Umbilical cord (tissue), 2 donors: ENCODE data around the gene KIF18A. TPM values are rescaled to one million over a fixed set of nuclear protein-coding genes. Genes with fewer than 3 reads are reported as not detected.
"Not testable (repeated sequence)": the region's sequence is repeated elsewhere in the genome, so short reads cannot be mapped to it uniquely, and the experiment has no call there.

Source experiments
- DNase-seq: peaks from one replicate; pipeline ENCODE4 v3.0.0-alpha.2; 2015; ENCODE audit warnings: low spot score
- total RNA-seq: library from RNA; depleted of rRNA; stranded (reverse); fragments of >200 nt; gene quantifications from one replicate; pipeline ENCODE4 v1.2.3, GENCODE V29; 2014; ENCODE audit warnings: low replicate concordance; ENCODE audit not compliant: insufficient read depth

Gene KIF18A
- total RNA-seq = 17.6 TPM

DNA sequence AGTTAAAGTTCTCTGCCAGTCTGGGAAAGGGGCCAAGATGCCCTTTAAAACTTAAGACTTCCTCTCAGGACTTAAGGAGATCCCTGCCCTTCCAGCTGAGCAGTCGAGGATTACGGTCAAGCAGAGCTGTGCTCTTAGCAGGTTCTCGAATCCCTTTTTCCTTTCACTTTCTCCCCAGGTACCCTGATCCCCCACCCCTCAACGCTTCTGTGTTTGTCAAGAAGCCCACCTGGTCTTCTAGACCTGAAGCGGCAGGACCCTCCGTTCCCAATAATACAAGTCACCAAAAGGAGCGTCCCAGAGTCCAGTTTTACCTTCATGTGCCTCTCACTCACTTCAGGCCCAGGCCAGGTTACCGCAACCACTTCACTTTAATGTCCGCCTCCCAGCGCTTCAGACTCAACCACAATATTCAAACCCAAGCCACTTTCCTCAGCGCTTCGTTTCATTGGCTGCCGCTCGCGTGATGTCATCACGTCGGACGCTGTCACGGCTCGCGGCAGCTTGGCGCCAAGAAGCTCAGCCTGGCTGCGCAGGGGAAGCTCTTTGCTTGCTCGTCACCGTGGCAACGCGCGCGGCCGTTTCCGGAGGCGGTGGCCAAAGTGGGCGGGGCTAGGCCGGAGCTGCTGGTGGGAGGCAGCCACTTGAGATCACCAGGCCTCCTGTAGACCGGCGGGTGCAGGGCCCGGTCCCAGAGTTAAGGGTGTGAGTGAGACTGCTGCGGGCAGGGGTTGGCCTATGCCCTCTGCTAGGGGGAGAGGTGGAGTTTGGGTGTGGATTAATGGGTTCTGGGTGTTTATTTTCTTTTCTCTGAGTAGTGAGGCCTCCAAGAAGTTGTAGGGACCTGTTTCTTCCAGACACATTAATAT, at the start of gene KIF18A, which contains the start of gene METTL15:
KIF18A (minus strand) TSS at position 407 of the 869 bp plus-strand sequence. CDS start 10,209 bp downstream, outside the sequence.
METTL15 (plus strand) TSS at position 639 of the 869 bp plus-strand sequence. CDS start 4,947 bp downstream, outside the sequence.
- peak; percentile 99 for DNase-seq

DNA sequence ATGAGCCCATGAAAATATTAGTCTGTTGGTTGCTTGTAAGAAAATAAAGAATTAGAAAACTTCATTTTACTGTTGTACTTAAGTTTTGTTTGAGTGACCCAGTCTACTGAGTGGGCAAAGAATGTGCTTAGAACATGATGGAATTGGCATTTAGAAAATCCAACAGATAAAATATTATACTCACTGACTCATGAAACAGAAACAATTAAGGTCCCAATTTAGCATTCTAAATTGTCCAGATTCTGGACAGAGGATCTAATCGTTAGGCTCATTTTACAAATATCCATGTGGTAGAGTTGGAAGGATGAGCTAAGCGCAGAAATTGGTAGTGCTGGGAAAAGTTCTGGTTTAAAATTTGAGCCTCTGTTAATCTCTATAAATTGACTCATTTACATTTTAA, 45.6 kb upstream of the KIF18A start:
- DNase-seq = no peak

DNA sequence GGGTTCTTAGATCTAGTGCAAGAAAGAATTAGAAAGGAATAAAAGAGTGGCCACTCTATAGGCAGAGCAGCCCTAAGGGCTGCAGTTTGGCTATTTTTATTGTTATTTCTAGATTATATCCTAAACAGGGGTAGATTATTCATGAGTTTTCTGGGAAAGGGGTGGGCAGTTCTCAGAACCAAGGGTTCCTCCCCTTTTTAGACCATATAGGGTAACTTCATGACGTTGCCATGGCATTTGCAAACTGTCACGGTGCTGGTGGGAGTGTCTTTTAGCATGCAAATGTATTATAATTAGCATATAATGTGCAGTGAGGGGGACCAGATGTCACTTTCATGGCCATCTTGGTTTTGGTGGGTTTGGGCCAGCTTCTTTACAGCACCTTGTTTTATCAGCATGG, 44.8 kb upstream of the KIF18A start:
- no peak for DNase-seq

DNA sequence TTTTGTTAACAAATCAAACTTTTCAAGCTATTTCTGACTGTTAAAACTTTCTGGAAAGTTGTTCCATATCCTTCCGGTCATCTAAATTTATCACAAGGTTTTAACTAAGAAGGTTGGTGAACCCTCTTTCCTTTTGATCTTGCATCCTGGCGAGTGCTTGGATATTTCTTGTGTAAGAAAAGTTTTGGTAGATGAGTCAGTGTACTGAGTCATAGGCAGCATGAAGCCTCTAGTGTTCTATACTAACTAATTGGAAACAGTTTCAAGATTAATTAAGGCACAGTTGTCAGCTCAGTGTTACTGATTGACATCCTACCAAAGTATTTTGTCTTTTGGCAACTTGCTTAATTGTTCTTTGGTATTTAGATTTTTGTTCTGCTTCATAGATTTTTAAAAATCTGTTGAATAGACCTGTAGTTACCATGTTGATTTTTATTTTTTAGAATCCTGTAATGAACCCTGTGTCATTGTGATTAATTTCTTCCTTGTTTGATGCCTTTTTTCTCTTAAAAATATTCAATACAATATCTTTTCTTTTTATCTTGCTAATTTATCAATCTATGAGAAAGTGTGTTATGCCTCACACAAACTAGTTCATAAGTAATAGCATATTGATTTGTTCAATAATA, 38.3 kb upstream of the KIF18A start:
- peak; percentile 45 for DNase-seq

DNA sequence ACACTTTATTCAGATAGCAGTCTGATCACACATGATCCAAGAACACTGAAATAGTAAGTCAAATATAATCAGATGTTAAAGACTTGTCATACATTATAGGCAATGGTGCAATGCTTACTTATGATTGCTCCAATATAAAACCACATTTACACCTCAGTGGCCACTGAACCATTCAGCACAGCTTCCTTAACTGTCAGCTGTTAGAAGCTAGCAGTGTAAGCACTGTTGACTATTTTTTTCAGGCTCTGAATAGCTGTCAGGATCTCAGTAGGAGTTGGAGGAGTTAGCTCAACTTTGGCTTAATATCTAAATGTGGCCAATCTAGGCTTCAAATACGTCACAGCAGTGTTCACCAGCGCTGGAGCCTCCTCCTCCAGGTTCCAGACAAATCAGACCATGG, 36.9 kb upstream of the KIF18A start:
- no peak for DNase-seq

DNA sequence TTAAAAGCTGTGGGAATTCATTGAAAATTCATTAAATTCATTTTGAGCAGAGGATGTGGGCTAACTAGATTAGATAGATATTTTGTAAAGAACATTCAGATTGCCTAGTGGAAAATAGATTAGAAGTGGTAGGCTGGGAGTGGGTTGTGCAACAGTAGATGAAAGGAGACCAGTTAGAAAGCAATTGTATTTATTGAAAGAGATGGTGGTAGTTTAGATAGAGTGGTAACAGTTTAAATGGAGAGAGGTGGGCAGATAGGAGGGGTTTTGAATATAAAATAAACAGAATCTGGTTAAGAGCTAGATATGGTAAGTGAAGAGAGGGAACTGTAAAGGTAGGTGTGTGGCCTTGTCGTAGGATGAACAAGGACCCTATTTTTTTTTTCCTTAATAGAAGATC, 34.8 kb upstream of the KIF18A start:
- DNase-seq = no peak

DNA sequence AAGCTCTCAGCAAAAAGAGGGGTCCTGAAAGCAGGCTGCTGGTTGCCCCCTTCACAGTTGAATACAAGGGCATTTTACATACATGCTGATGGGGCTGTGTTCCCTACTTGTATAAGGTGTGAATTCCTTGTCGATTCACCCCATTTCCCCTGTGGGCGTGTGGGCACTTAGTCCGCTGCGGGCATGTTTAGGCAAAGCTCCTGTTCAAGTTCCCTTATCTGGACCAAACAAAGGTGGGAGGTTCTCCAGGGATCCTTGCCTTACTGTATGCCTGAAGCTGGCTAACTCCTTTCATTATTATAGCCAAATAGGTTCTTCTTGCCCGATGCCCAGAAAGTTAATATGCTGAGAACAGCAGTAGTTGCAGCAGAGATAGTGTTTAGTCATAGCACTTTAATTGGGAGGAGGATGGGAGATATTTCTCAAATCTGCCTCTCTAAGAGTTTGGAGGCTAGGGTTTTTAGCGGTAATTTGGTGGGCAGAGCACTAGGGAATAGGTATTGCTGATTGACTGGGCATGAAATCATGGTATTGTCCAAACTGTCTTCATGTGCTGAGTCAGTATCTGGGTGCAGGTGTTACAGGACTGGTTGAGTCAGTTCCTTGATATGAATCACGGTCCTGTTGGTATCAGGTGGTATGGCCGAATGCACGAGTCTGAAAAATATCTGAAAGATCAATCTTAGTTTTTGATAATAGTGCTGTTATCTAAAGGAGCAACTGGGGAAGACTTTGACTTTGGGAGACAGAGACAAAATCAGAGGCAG, 32.9 kb upstream of the KIF18A start:
- DNase-seq = no peak

DNA sequence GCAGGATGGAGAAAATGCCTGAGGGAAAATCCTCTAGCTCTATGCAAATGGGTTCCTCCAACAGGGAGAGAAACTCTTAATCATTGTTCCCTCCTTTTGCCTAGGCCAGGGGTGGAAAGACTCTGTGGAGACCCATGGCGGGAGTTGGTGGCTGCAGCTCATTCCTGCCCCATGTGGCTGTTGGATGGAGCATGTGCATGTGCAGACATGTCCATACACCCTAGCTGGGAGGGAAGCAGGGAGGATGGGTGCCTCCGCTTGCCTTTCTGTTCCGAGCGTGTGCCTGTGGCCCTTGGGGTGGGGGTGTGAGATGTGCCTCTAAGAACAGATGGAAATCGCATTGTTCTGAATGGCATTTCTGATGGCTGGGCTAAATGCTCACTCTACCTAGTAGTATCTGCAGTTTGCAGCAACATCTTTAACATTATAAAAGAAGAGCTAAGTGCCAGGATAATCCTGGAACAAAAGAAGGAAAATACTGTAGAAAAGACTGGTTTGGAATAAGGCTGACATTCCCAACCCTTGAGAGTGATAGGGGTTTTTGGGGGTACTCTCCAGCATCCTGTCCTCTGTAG, 32.0 kb upstream of the KIF18A start:
- no peak for DNase-seq

DNA sequence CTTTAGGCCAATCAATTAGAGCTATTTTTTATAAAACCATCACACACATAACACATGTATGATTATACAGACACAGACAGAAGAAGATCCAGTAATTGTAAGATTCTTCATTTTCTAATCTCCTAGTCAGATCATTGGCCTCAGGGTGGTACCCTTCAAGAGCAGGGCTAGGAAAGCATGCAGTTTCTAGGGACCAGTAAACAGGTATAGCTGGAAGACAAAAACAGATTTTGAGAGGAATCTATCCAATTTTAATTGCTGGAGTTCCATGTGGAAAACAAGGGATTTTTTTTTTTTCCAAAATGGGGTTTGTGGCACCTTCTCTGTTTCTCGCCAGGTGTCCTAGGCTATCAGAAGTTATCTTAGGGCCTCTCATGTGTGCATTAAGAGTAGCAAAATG, 29.9 kb upstream of the KIF18A start:
- DNase-seq = no peak

DNA sequence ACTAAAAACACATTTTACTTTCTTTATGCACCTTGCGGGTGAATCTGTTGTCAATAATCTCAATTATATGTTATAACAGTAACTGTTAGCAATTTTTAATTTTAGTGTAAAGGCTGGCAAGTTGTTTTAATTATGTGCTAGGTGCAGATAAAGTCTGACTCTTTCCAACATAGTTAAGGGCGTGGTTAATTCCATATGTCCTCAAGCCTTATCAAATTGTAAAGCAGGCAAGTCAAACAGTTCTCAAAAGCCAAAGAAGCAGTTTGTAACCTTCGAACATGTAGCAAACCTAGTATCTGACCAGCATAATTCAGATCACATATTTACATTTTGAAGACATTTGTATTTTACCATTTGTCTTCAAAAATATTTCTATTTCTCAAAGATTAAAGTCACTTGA, 29.4 kb upstream of the KIF18A start:
- no peak for DNase-seq

DNA sequence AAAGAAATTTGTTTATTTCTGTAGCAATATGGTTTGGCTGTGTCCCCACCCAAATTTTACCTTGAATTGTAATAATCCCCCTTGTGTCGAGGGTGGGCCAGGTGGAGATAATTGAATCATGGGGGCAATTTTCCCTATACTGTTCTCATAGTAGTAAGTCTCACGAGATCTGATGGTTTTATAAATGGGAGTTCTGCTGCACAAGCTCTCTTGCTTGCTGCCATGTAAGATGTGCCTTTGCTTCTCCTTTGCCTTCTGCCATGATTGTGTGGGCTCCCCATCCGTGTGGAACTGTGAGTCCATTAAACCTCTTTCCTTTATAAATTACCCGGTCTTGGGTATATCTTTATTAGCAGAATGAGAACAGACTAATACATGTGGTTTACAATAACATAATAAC, 28.2 kb upstream of the KIF18A start:
- not testable (repeated sequence) for DNase-seq

DNA sequence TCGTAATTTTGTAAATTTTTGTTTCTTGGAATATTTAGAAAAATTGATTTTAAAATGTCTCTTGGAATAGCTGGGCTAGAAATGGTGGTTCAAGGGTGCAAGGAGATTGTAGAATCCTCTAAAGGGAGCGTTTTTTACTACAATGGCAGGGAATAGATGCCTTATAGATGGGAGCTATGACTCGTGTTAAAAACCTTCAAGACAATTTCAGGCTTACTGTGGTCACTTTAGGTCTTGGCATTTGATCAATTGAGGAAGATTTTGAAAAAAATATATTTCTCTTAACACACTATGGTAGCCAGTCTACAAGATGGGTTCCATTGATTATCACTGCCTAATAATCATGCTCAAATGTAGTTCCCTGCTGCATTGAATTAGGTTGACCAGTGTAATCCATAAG, 25.2 kb upstream of the KIF18A start:
- DNase-seq = no peak

DNA sequence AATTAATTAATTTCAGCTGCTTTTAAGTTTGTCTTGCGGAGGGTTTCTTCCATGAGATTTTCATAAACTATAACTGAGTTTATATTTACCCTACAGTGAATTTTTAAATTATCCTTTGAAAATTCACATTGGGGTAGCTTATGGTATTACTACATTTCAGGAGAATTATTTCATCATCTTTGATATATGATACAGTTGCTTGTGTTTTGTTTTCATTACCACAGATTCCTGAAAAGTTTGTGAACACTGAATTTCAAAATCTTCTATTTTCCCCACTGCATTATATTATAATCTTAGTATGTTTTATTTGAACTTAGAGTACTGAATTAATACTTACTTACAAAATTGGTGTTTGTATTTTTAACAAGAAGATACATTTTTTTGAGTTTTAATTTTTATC, 24.6 kb upstream of the KIF18A start:
- DNase-seq = no peak

DNA sequence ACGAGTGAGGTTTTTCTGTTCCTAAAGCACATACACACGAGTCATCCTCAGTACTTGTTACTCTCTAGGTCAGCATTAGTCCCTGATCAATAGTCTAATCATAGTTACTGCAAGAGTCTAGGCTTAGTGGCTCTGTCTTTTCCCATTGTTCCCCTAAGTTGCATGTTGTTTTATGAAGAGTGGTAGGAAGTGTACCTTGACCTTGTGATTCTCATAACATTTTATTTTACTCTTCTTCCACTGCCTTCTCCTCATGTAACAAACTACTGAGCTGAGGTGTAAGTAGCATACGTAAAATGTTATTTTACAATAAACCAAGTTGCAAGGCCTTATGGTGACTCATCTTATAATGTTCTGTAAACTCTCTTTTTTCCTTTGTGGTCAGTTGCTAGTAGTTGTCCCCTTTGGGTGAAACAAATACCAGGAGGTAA, 15.2 kb upstream of the KIF18A start:
- no peak for DNase-seq

DNA sequence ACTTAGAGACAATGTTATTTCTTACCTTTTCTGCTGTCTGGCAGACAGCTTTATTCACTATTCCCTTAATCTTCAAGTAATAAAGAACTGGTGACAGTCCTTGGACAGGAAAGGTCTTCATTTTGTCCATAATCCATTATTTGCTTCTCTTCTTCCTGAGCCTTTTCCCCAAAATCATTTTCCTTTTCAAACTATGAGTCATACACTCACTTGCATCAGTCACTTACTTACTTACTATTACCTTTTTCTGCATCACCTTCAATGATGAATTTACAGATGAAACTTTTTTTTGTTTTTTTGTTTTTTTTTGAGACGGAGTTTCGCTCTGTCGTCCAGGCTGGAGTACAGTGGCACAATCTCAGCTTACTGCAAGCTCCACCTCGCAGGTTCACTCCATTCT, 9.8 kb upstream of the KIF18A start:
- no peak for DNase-seq

DNA sequence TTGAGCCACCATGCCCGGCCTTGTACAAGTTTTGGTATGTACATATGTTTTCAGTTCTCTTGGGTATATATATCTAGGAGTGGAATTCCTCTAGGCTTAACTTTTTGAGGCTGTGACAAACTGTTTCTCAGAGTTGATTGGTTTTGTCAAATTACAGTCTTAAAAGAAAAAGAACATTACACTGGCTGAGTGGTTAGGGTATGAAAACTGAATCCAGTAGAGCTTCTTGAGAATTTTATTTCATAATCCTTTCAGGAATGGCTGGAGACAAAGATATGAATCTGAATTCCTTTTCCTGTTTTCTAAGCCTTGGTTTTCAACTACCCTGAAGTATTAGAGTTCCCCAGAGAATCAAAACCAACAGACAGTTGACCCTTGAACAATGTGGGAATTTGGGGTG, 6.8 kb upstream of the KIF18A start:
- DNase-seq = no peak

DNA sequence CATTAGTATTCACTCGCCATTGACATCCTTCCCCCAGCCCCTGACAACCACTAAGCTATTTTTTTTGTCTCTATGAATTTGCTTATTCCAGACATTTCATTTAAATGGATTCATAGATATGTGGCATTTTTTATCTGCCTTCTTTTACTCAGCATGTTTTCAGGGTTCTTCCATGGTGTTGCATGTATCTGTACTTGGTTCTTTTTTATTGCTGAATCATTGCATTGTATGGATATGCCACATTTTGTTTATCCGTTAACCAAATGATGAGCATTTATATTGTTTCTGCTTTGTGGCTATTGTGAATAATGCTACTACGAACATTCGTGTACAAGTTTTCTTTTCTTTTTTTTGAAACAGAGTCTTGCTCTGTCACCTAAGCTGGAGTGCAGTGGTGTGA, 6.2 kb upstream of the KIF18A start:
- no peak for DNase-seq

DNA sequence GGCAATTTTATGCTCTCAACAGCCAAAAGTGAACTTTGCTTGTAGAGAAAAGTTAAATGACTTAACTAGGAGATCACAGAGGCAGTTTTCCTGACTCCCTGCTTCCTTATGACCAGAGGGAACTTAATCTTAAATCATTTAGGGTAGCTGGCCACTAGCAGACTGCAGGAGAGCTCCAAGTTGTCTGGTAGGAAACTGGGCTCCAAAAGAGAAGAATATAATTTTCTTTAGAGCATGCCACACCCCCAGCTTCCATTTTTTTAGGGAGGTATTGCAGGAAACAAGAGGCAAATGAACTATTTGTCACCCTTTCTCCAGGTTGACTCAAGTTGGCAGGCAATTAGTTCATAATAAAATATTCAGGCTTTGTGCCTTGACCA, 2.9 kb upstream of the KIF18A start:
- no peak for DNase-seq

DNA sequence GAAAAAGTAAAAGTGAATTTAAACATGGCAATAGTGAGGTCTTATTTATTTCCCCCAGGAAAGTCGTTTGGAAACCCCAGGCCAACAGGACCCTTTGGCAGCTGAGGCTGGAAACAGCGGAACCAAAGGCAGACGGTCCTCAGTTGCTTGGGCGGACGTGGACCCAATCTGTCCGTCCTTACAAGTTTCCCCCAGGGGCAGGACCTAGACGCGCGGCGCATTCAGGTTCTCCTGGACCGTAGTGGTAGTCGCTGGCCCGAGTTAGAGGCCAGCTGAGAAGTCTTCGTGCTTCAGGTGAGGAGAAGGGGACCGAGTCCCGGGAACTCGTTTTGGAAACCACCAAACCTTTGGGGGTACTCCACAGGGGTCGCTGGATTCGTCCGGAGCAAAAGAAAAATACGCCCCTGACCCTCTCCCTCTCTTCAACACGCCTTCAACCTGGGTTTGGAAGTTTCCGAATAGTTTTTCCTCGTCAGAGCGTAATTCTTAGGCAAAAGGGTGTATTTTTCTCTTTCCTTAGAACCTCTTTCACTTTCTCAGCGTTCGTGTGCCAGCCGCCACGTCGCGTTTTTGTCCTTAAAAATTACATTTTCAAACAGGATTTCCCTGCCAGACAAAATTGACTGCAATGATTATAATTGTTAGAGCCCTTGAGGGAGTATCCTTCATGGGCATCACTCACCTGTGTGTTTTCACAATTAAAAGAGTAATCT, 2.3 kb upstream of the KIF18A start:
- peak; percentile 81 for DNase-seq

DNA sequence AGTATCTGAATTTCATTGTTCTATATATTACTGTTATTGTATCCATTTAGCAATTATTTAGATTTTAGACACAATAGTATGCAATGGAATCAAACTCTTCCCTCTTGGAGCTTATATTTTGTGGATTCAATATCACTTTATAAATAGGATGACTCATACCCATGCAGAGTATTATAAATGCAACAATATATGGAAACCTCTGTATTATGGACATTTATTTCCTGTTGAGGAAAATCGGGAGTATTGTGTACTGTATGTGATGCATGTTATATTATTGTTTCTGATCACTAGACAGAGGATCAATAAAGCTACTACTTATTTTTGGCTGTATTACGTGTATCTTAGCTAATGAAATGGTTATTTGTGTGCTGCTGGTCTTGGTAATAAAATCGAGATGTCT, 1.0 kb upstream of the KIF18A start:
- no peak for DNase-seq

DNA sequence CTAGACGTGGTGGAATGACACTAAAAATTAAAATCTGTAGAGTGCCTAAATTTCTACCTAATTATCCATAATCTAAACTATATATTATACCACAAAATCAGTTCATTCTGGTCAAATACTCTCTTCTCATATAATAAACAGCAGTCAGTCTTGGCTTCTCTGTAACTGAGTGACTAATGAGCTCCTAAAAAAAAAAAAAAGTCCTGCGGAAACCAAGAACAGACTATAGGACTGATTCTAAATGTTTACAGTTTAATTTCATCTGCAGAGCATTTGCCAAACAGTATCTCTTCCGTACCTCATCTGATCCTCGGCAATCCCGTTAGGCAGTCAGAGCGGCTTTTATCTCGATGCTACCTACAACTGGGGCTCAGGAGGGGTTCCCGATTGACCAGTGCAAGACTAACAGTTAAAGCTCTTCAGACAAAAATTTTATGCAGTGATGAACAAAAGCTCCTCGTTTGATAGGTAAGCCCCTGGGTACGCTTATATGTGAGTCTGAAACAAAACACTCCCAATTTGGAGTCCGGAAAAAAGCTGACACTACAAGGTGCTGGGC, 686 bp downstream of the KIF18A start:
- no peak for DNase-seq
